Measurements from ENCODE around the gene DNAH6. TPM values are rescaled to one million over a fixed set of nuclear protein-coding genes. Genes with fewer than 3 reads are reported as not detected.

Gene DNAH6
- total RNA-seq, 3 donors from 2014 or later = 2.3 to 4.1 (median 3.0) TPM

DNA sequence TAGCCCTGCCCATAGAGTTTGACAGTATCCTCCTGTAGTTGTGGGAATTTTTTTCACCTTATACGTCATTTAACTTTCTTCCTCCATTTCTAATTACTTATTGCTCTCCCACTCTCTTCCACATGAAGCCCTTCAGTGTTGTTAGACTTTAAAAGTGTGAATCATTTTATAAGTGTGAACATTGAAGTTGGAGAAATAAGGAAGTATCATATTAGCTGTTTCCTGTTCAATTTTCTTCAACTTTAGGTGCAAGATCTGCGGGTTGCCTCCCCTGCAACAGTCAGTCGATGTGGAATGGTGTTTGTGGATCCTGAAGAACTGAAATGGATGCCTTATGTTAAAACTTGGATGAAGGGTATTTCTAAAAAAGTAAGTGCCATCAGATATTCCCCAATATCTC is 138.1 kb downstream of the DNAH6 start:
- Histone ChIP-seq H3K27ac (no peak overlapping the region), H3K9me3 (no peaks in the 10 kb centered on the region), H3K36me3 (peaks cover 3% of the 10 kb centered on the region), H3K27me3 (no peaks in the 10 kb centered on the region), H3K4me3 (no peak overlapping the region), H3K4me1 (no peaks in the 10 kb centered on the region)
- intact Hi-C loops (cut with DNase I; ENCODE audit: low total_unique reads) = no loop called here
- no peak for DNase-seq (ENCODE audit: low spot score in 2 of 2)
- TF ChIP-seq POLR2A (IDR thresholded peaks at IDR 0.05) (no peak), POLR2AphosphoS5 (IDR thresholded peaks at IDR 0.05) (no peak)
- TF ChIP-seq, protein P1, sequence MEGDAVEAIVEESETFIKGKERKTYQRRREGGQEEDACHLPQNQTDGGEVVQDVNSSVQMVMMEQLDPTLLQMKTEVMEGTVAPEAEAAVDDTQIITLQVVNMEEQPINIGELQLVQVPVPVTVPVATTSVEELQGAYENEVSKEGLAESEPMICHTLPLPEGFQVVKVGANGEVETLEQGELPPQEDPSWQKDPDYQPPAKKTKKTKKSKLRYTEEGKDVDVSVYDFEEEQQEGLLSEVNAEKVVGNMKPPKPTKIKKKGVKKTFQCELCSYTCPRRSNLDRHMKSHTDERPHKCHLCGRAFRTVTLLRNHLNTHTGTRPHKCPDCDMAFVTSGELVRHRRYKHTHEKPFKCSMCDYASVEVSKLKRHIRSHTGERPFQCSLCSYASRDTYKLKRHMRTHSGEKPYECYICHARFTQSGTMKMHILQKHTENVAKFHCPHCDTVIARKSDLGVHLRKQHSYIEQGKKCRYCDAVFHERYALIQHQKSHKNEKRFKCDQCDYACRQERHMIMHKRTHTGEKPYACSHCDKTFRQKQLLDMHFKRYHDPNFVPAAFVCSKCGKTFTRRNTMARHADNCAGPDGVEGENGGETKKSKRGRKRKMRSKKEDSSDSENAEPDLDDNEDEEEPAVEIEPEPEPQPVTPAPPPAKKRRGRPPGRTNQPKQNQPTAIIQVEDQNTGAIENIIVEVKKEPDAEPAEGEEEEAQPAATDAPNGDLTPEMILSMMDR (IDR thresholded peaks at IDR 0.05) = no peak

DNA sequence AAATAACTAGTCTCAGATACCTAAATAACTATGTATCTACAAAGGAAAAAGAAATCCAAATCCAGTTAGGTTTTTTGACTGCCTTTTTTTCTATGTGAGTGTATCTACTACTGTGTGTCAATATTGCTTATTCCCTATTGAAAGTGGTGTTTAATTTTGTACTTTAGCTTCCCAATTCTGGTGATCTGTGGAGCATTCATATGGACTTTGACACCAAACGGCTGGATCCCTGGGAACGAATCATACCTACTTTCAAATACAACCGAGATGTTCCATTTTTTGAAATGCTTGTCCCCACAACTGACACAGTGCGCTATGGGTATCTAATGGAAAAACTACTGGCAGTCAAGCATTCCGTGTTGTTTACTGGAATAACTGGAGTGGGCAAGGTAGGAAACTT is 152.8 kb downstream of the DNAH6 start:
- Histone ChIP-seq H3K36me3 (no peaks in the 10 kb centered on the region), H3K4me3 (no peak overlapping the region), H3K27ac (no peak overlapping the region), H3K4me1 (no peaks in the 10 kb centered on the region), H3K9me3 (no peaks in the 10 kb centered on the region), H3K27me3 (no peaks in the 10 kb centered on the region)
- TF ChIP-seq POLR2AphosphoS5 (IDR thresholded peaks at IDR 0.05) (no peak), POLR2A (IDR thresholded peaks at IDR 0.05) (no peak)
- TF ChIP-seq, protein P1 (IDR thresholded peaks at IDR 0.05) = no peak
- DNase-seq (ENCODE audit: low spot score in 2 of 2) = no peak
- intact Hi-C loops (cut with DNase I; ENCODE audit: low total_unique reads) = no loop called here

DNA sequence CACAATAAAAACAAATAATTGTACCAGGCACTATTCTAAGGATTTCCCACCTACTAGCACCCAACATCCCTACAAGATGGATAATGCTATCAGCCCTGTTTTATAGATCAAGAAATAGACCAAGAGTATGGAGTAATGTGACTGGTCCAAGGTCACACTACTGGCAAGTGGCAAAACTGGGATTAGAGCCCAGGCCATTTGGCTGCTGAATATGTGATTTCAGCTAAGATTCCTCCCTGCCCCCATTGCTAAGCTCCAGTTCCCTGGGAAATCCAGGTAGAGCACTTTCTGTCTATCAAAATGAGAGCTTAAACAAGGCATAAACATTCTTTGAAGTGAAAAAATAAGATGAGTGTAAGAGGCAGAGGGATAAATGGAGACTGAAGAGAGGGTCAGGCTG is 157.8 kb downstream of the DNAH6 start:
- TF ChIP-seq, protein P1 (IDR thresholded peaks at IDR 0.05) = no peak
- TF ChIP-seq POLR2A (IDR thresholded peaks at IDR 0.05) (no peak), POLR2AphosphoS5 (IDR thresholded peaks at IDR 0.05) (no peak)
- intact Hi-C loops (cut with DNase I; ENCODE audit: low total_unique reads) = no loop called here

GRCh38 chr2:84674586-84674985 is 158.3 kb downstream of the DNAH6 start:
- Histone ChIP-seq H3K9me3 (no peaks in the 10 kb centered on the region), H3K27me3 (no peaks in the 10 kb centered on the region), H3K4me1 (no peaks in the 10 kb centered on the region), H3K27ac (no peak overlapping the region), H3K4me3 (no peak overlapping the region), H3K36me3 (no peaks in the 10 kb centered on the region)
- TF ChIP-seq, protein P1 (IDR thresholded peaks at IDR 0.05) = no peak
- no peak for TF ChIP-seq POLR2AphosphoS5 (IDR thresholded peaks at IDR 0.05)
- no peak for TF ChIP-seq POLR2A (IDR thresholded peaks at IDR 0.05)
- intact Hi-C loops (cut with DNase I; ENCODE audit: low total_unique reads) = no loop called here
- no peak for DNase-seq (ENCODE audit: low spot score in 2 of 2)

More for the DNA sequence above, 157.8 kb downstream of the DNAH6 start:
- Histone ChIP-seq H3K27me3 (no peaks in the 10 kb centered on the region), H3K4me1 (no peaks in the 10 kb centered on the region), H3K36me3 (no peaks in the 10 kb centered on the region), H3K9me3 (no peaks in the 10 kb centered on the region), H3K27ac (no peak overlapping the region), H3K4me3 (no peak overlapping the region)
- no peak for DNase-seq (ENCODE audit: low spot score in 2 of 2)

DNA sequence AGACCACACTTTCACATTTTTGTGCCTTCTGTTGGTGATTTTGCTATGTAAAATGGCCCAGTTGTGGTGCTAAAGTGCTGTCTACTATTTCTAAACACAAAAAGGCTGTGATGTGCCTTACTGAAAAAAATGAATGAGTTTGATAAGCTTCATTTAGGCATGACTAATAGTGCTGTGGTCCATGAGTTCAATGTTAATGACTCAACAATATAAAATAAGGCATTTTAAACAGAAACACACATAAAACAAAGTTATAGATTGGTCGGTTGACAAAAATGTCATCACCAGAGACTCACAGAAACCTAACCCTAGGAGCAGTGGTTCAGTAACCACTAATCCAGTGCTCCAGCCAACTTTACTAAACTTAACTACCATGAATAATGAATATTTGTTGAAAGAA is 160.0 kb downstream of the DNAH6 start:
- intact Hi-C loops (cut with DNase I; ENCODE audit: low total_unique reads) = no loop called here
- Histone ChIP-seq H3K27me3 (no peaks in the 10 kb centered on the region), H3K4me3 (no peak overlapping the region), H3K4me1 (no peaks in the 10 kb centered on the region), H3K27ac (no peak overlapping the region), H3K9me3 (no peaks in the 10 kb centered on the region), H3K36me3 (no peaks in the 10 kb centered on the region)
- TF ChIP-seq POLR2A (IDR thresholded peaks at IDR 0.05) (no peak), POLR2AphosphoS5 (IDR thresholded peaks at IDR 0.05) (no peak)
- TF ChIP-seq, protein P1 (IDR thresholded peaks at IDR 0.05) = no peak
- no peak for DNase-seq (ENCODE audit: low spot score in 2 of 2)
